Activated CD8-positive, alpha-beta memory T cell treated with anti-CD3 and anti-CD28 coated beads for 1 hour (primary cell): ENCODE data around the gene POLD4.

ENCODE experiments used
- DNase-seq, 2 donors: peaks; one replicate each; pipeline ENCODE4 v3.0.0-alpha.2; 2020; ENCODE audit warnings: low read depth in 1 of 2; ENCODE audit errors: extremely low read depth in 1 of 2

The POLD4 gene

DNA sequence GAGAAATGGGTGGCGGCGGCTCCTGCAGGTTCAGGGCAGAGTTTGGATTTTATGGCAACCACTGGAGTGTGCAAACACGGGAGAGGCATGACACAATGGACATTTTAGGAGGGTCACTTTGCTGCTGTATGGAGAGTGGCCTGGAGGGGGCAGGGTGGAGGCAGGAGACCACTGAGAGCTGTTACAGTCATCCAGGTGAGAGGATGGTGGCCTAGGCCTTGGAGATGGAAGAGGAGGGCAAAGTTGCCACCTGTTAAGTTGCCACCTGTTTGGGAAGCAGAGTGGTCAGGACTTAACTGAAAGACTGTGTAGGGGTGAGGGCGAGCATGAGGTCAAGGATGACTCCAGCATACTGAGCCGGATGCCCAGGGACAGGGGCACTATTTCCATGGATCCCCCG, 36.1 kb upstream of the POLD4 start:
- DNase-seq, result no peak

DNA sequence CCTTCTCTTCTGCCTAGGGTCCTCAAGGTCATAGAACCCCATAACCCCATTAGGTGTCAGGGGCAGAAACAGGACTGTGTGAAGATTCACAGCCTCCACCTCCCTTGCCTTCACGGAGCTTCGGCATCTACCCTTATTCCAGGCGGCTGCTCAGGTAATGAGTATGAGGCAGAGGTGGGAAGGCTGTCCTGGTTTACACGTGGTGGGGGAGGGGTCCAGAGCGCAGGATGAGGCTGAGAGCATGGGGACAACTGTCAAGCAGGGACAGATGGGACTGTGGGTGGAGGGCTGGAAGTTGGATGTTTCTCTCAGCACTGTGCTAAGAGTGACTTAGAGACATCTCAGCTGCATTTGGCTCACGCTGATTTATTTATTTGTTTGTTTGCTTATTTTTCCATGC, 34.2 kb upstream of the POLD4 start:
- no peak for DNase-seq

DNA sequence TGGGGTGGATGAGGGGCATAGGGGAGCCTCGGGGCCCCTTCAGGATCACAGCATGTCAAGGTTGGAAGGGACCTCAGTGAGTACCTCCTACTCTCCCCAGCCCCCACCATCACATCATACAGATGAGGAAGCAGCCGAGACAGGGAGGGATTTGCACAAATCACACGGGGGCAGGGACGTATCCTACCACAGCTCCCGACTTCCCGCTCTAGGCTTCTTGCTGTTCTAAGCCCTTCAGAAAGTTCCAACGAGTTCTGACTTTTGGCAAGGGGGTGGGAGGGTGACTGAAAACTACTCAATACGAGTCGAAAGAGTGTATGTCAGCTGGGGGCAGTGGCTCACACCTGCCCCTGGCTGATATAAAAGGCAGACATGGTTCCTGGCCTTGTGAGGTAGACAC, 33.7 kb upstream of the POLD4 start:
- DNase-seq, result no peak

DNA sequence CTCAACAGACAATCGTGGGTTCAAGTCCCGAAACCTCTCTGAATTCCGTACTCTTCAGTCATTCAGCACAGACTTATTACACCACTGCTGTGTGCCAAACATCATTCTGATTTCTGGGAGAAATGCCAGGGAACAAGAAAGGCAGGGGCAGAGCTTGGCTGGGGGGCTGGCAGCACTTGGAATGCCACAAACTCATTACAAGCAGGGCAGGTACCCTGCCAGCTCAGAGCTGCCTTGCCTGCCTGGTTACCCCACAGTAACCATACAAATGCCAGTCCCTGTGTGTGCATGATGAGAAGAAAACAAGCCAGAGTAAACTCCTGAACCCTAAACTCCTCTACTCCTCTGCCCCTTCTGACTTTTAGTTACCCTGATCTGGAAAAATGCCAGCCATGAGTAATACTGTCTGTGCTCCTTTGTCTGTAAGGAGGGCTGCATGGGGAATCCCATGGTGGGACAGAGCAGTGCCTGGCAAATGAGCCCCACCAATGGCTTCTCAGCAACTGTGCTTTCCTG, 31.6 kb upstream of the POLD4 start:
- DNase-seq, result no peak

DNA sequence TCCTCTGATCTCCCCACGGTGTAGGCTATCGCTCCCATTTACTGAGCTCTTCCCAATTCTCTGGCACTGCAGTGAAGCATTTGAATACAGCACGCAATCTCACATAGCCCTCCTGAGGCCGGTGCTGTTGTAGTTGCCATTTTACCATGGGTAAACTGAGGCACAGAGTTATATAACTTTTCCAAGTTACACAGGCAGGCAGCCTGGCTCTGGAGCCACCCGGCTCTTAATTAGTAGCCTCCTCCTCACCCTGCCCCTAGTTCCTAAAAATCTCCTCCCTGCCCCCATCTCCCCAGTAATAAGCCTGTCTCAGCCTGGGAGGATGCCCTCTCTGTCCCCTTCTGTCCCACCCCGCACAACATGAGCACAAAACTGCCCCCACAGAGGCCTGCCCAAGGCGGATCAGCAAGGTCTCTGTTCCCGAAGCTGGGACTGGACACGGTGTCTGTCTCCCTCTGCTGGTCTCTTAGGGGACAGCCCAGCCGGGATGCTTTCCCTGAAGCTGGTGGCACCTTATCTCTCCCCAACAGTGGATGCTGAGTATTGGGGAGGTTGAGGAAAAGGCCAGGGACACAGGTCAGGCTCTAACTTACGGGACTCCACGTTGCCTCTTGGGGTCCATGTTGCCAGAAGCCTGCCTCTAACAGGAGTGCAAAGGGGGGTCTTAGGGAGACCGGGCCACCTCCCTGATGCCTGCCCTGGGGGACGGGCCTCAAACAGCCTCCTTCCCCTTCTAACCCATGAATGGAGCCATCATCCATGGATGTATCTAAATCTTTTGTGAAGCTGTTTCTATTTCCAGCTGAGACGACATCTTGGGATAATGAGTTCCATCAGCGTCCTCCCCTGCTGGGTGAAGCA, 29.2 kb upstream of the POLD4 start:
- DNase-seq, result peak; percentile 62 to 68

DNA sequence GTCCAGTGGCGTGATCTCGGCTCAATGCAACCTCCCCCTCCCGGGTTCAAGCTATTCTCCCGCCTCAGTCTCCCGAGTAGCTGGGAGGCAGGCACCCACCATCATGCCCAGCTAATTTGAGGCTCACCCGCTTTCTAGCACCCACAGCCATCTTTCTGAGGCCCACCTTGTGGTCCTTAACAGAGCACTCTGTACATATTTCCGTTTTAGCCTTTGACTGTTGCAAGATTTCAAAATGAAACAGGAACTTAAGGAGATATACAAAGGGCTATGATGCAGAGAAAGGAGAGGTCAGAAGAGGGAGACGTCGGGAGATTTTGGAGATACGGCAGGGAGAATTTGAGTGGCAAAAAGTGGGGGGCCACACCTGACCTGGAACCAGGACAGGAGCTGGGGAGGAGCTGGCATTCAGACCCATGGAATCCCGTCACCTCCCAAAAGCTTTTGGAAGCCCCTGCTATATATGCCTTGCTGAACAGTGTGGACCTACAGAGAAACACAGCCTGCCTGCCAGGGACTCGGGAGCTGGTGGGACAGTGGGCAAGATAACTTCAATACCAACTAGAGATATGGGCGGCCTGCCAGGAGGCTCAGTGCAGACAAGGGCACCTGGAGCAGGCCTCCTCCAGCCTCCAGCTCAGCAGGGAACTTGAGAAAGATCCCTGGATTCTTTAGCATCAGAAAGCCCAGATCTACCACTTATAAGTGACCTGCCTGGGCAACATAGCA, 28.1 kb upstream of the POLD4 start:
- DNase-seq, result no peak

DNA sequence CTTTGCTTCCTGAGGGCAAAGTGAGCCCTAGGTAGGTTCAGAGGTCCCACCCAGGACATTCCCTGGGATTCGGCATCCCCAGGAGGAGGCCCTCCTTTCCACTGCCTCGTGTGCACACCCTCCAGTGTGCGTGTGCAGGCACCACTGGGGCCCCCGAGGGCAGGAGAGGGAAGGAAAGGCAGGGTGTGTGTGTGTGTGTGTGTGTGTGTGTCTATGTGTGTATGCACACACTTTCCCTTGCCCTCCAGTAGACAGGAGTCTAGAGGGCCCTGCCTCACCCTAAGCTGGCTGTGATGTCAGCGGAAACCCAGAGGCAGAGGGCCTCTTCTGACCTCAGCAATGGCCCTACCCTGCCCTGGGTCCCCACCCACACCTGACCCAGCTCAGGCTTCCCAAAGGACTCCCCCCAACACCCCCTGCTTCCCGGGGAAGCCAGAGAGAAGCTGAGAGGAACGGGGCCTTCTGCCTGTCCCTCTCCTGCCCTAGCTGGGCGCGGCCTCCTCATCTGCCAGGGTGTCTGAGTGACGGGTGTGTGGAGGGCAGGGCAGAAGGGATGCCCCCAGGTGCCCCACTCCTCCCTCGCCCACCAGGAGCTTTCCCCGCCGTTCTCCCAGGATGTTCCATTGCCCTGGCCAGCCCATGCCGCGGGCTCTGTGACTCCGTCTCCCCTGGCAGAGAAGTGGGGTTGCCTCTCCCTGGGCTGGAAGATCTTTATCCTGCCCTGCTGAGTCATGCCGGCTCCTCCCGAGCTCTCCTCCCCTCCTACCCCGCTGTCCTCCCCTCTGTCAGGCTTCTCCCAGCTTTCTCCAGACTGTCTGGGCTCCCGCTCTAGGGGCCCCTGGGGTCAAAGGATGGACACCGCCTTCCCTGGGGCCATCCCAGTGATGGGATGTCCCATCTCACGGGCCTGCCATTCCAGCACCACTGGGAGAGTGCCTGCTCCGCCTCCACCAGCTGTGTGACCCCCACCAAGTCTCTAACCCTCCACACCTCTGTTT, 26.0 kb upstream of the POLD4 start:
- no peak for DNase-seq

DNA sequence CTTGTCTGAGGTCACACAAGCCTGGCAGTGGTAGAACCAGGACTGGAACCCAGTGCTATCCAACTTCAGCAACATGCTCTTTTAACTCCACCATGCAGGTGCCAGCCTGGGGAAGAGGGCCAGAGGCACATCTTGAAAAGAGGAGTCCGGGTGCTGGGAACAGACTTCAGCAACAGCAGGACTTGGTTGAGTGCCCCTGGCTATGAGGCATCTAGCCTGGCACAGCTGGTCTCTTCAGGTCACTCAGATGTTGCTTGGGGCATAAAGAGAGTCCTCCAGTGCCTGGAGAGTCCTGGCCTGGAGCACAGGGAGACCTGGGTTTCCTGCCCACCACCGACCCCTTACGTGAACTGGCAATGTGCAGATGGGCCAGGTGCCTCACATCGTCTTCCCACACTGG, 25.2 kb upstream of the POLD4 start:
- no peak for DNase-seq

DNA sequence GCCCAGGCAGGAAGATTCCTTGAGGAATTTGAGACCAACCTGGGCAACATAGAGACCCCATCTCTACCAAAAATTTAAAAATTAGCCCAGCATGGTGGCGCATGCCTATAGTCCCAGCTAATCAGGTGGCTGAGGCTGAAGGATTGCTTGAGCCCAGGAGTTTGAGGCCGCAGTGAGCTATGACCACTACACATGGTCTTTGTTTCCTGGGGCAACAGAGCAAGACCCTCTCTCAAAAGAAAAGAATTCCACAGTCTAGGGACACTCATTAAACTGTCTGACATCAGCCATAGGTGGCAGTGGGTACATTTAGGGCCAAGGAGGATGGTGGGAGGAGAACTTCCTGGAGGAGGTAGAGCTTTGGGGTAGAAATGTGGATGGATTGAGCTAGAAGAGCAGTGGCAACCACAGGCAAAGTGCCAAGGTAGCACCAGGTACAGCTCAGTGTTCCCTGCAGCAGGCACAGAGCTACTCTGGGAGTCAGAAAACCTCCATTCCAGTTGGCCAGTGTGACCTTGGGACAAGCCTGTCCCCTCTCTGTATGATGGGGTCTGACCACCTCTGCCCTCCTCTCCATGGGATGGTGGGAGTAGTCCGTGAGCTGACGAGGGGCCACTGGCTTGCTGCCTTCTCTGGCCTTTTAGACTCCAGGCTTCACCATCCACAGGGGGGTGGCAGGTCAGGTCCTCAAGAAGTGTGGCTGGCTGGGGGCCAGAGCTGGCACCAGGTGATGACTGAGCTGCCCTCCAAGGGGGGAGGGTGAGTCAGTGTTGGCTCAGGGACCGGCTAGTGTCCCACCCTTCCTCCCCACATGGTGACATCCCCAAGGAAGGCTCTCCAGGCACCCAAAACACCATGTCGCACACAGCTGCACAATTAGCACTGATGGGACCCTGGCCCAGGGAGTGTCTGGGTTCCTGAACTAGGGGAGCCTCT, 23.8 kb upstream of the POLD4 start:
- no peak for DNase-seq

DNA sequence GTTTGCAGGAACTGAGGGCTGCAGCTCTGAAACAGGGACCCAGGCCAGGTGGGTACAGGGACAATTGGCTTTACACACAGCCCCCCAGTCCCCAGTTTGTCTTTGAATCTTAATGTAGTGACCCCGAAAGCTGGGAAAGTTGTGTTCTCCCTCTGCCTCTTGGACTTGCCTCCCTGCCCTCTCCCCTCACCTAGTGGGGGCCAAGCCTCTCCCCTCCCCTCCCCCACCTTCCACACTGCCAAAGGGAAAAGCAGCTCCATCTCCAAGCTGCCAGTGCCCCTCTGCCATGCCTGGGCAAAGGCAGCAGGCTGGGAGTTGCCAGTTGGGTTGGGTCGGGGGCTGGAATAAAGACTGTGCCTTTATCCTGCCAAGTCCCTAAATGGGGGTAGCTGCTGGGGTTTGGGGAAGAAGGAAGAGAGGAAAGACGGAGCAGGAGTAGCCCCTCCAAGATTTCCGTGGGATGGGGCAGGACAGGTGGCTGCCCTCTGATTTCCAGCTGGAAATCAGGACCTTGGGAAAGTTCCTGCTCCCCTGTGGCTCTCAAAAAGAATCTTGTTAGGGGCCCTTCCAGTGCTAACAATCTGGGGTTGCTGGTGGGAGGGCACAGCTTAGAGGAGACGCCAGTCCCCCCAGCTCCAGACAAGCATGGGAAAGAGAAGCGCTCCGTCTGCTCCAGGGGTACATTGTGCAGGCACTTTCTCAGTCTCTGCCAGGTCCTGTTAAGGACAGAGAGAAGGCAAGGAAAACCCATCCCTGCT, 22.9 kb upstream of the POLD4 start:
- DNase-seq, result no peak

DNA sequence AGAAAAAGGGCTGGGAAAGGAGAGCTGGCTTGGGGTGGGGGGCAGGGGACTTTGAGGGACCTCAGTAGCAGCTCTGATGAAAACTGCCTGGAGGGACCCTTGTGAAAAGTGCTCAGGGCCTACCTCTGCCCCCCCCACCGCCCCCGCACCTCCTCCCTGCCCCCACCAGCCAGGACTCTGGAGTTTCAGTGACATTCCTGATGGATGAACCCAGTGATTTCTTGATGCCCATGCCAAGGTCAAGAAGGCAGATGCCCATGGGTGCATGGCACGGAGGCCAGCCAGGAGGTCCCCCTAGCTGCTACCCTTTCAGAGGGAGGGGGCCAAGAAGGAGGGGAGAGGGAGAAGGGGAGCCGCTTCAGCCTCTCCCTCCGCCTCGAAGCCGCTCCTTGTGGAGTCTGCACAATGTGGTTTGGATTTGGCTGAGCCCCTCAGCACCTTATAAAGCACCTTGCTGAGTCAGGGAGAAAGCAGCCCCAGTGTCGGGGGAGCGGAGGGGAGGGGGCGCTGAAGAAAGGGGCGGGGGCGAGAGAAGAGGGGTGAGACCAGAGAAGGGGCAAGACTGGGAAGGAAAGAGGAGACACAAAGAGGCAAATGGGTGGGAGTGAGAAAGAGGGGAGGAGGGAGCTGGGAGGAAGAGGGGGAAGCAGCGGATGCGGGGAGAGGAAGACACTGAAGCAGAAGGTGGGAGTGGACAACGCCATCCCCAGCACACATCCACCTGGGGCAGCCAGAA, 22.1 kb upstream of the POLD4 start:
- no peak for DNase-seq

DNA sequence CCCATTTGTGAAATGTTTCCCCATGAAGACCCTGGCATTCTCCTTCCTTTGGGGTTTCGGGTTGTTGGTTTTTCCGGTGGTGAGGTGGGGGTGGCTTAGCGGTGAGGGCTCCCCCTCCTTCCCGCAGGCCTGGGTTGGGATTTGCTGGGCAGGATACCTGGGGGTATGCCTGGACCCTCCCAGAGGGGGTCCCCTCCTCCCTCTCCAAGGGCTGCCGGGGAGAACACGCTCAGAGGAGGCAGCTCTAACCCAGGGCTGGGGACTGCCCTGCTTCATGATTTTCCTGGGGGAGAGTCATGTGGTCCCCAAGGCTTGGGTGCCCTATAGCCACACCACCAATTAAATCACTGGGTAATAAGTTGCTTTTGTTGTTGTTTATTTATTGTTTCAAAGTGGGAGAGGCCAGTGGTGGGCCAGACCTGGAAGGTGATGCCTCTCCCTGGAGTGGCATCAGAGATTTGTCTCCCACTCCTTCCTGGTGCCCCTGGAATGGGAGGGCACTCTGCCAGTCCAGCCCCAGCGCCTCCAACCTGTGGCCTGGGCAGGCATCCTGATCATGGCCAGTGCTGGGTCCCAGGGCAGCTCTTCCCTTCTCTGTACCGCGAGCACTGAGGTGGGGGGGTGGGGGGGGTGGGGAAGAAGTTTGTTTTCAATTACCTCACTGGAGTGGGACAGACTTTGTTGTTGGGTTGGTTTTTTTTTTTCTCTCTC, 21.4 kb upstream of the POLD4 start:
- no peak for DNase-seq

DNA sequence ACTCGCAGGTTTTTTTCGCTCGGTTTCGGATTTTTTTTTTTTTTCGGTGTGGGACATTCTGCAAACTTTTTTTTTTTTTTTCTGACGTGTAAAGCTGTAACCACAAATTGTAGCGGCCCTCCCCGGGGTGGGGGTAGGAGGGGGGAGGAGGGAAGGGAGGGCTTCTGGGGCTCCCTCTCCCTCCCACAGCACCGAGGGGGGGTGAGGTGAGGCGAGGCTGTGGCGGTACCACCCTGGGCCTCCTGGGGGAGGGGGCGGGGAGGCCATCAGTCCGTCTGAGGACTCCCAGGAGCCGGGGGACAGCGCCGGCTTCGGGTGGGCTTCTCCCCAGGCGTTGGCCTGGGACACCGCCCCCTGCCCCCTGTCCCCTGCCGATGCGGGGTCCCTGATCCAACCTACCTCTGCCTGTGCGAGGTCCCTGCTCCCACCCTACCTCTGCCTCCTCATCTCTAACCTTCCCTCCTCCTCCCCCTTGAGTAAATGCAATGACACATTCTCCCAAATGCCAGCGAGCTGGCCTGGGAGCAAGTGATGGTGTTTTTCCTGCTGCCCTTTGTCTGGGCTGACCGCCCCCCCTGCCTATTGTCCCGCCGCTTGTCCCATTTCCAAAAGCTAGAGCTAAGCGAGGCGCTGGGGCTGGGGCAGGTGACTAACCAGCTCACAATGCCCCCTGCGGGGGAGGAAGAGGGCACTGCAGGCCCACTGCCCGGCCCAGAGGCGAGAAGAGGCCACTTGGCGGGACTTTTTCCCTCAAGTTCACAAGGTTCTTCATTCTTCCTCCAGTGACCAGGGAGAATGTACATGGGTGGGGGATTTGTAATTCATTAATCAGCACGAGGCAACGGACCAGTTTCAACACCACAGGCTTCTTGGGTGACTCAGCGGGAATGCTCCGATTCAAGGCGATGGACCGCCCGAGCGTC, 20.6 kb upstream of the POLD4 start:
- DNase-seq, result peak; percentile 59 to 61

DNA sequence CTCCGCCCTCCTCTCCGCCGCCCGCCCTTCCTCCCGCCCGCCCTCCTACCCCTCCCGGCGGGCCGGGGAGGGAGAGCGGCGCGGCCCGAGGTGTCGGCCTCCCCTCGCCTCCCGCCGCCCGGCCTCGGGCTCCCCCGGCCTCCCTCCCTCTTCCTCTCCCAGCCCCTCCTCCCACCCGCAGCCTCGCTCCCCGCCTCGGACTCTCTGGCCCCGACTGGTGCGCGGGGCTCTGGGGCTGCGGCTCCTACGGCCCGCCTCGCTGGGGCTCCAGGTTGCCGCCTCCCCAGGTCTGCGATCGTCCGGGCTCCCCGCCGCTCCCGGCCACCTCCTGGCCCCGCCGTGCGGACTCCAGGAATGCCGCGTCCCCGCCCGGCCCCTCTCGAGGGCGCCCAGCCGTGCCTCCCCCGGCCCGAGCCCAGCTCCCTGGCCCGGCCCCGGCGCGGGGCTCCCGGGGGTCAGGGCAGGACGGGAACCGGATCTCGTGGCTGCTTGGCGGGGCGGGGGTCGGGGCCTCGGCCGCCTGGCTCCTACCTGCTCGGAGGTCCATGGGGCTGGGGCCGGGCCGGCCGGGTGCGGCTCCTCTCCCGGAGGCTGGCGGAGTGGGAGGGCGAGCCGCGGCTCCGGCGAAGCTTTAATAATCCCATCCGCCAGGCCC, 19.8 kb upstream of the POLD4 start, which contains the start of gene CLCF1:
TSS of gene CLCF1 (minus strand) at position 606 of the 655 bp plus-strand sequence. CDS start at position 547, 59 bp downstream.
- DNase-seq, result no peak

DNA sequence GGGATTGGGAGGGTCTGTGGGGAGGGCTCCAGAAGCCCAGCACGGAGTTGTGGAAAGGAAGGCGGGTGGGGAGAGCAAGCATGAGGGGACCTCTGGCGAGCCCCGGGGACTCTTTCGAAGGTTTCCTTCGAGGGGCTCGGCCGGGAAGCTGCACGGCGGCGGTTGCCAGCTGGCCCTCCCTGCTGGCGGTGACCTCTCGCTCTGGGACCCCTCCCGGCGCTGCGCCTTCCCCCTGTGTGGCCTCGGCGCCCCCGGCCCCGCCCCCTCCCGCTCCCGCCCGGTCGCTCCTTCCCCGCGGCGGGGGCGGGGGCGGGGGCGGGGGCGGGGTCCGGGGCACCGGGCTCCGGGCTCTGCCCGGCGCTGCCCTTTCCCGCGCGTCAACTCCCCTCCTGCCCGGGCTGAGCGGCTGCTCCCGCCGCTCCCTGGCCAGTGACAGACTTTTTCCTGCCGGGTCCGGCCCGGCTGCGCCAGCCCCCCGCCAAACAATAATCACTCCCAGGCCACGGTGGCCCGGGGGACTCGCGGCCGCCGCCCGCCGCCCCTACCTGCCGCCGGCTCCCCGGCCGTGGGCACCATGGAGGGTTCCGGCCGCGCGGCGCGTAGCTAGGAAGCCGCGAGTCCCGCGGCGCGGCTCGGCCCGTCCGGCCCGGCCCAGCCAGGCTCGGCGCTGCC, 19.1 kb upstream of the POLD4 start:
- no peak for DNase-seq
